Ascending aorta (tissue), 2 donors: ENCODE measurements around the gene RENBP. TPM values are rescaled to one million over a fixed set of nuclear protein-coding genes. Genes with fewer than 3 reads are reported as not detected.
A peak's percentile ranks its signal among the peaks of the same experiment; 100 is the strongest.

Experiments used
- DNase-seq, 2 donors: peaks; one replicate each; pipeline ENCODE4 v3.0.0-alpha.2; 2019; ENCODE audit warnings: low spot score in 2 of 2
- H3K27ac ChIP-seq, 2 donors: fragments of 200-600 bp; sonication (generic); one replicate each; pipeline ENCODE4 v1.5.1; 2016 to 2017; ENCODE audit warnings: mild to moderate bottlenecking in 1 of 2
- H3K27me3 ChIP-seq: fragments of 200-600 bp; sonication (generic); one replicate; pipeline ENCODE4 v1.5.1; 2017
- H3K36me3 ChIP-seq, 2 donors: fragments of 200-600 bp; sonication (generic); one replicate each; pipeline ENCODE4 v1.5.1; 2016
- H3K4me1 ChIP-seq, 2 donors: fragments of 200-600 bp; sonication (generic); one replicate each; pipeline ENCODE4 v1.5.1; 2016 to 2017; ENCODE audit warnings: mild to moderate bottlenecking in 1 of 2
- H3K4me3 ChIP-seq, 2 donors: fragments of 200-600 bp; sonication (generic); one replicate each; pipeline ENCODE4 v1.5.1; 2016 to 2017; ENCODE audit warnings: mild to moderate bottlenecking in 1 of 2
- H3K9me3 ChIP-seq, 2 donors: fragments of 200-600 bp; sonication (generic); one replicate each; pipeline ENCODE4 v1.5.1; 2016
- intact Hi-C: fragments of 100-400 bp; cut with DNase I; formaldehyde crosslinking; loops from one replicate; pipeline ENCODE4 v1.15.1; 2023
- total RNA-seq: library from RNA; depleted of rRNA; stranded (reverse); fragments of >200 nt; gene quantifications from one replicate; pipeline ENCODE4 v1.1.0, GENCODE V29; 2016
- TF ChIP-seq, protein P1 (sequence below), 3 experiments: fragments of 200-600 bp in 2 of 3; fragments of 450-650 bp in 1 of 3; sonication (generic) in 2 of 3; IDR thresholded peaks; one replicate each; pipeline ENCODE4 v1.5.1; 2016 to 2019; ENCODE audit warnings: antibody characterized with exemption in 3 of 3, mild to moderate bottlenecking in 1 of 3, moderate library complexity in 1 of 3

The RENBP gene
- 15.5 TPM for total RNA-seq

DNA sequence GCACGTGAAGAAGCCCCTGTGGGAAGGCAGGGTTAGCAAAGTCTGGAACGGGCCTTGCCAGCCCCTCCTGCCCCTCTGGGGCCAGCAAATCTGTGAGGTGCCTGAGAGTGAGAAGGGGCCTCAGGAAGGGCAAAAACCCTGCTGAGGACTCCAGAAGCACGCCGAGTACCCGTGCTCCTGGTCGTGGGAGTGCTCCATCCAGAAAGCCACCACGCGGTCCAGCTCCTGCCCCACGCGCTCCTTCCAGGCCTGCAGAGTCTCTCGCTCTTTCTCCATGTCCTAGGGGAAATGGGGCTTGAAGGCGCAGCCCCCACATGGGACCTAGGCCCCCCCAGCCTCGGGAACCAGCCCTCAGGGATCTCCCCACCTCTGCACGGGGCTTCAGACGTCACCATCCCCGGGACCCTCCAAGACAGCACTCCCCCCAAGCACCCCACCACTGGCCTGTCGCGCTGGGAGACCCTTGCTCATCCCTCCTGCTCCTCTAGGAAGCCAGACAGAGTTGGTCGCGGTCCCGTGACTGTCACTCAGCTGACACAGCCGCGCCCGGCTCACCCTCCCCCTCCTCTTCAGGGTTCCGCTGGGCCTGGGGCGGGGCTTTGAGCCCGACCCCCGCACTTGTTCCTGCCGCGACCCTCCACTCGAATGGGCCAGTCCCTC is at the start of gene RENBP:
Gene RENBP, minus strand, starts transcription at position 504 of the 660 bp plus-strand sequence. Its CDS starts 33 bp downstream, at position 471.
- H3K27ac ChIP-seq: no peak within 1 kb of the TSS
- H3K27me3 ChIP-seq: no peaks in the 10 kb centered on the region
- H3K36me3 ChIP-seq: peaks cover 5 to 9% of the 10 kb centered on the region in 2 donors
- H3K4me3 ChIP-seq: peak within 1 kb of the TSS; percentile 21 to 48
- intact Hi-C loops: no loop called here
- H3K9me3 ChIP-seq: no peaks in the 10 kb centered on the region
- DNase-seq: no peak
- TF ChIP-seq, protein P1, sequence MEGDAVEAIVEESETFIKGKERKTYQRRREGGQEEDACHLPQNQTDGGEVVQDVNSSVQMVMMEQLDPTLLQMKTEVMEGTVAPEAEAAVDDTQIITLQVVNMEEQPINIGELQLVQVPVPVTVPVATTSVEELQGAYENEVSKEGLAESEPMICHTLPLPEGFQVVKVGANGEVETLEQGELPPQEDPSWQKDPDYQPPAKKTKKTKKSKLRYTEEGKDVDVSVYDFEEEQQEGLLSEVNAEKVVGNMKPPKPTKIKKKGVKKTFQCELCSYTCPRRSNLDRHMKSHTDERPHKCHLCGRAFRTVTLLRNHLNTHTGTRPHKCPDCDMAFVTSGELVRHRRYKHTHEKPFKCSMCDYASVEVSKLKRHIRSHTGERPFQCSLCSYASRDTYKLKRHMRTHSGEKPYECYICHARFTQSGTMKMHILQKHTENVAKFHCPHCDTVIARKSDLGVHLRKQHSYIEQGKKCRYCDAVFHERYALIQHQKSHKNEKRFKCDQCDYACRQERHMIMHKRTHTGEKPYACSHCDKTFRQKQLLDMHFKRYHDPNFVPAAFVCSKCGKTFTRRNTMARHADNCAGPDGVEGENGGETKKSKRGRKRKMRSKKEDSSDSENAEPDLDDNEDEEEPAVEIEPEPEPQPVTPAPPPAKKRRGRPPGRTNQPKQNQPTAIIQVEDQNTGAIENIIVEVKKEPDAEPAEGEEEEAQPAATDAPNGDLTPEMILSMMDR (IDR thresholded peaks at IDR 0.05): no peak
- H3K4me1 ChIP-seq: no peaks in the 10 kb centered on the region

DNA sequence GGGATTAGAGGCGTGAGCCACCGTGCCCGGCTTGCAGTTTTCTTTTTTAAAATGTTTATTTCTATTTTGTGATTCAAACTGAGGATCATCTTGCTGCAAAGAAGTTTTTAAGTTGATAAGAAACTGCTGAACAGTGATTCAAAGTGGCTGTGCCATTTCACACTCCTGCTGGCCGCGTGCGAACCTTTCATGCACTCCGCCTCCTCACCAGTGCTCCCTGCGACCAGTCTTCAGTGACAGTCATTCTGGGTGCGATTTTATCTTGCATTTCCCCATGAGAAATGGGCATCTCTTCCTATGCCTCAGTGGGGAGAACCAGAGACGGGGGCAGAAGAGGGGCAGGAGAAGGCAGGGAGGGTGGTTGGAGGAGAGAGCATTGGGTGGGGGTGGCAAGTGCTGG is 49.5 kb upstream of the RENBP start:
- Histone ChIP-seq H3K36me3 (no peaks in the 10 kb centered on the region), H3K27ac (no peak overlapping the region), H3K27me3 (no peaks in the 10 kb centered on the region), H3K9me3 (no peaks in the 10 kb centered on the region), H3K4me1 (no peaks in the 10 kb centered on the region), H3K4me3 (no peak overlapping the region)
- TF ChIP-seq, protein P1 (IDR thresholded peaks at IDR 0.05): no peak
- intact Hi-C loops: no loop called here
- DNase-seq: no peak

DNA sequence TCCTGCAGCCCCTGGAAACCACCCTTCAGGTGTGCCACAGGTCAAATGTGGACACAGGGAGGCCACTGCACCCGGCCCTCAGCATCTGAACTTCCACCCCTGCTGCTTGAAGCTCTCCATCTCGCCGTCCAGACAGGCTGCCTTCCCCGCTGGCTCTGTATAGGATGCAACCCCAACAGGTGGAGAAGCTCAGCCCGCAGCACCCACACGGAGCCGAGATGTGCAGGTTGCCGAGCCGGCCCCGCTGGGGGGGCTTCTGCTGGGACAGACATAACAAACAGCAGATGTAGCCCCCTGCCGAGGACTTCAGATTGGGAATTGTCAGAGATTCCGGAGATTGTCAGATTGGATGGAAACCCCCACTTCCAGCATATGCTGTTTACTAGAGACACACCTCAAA is 48.6 kb upstream of the RENBP start:
- Histone ChIP-seq H3K9me3 (no peaks in the 10 kb centered on the region), H3K27me3 (no peaks in the 10 kb centered on the region), H3K4me1 (no peaks in the 10 kb centered on the region), H3K36me3 (no peaks in the 10 kb centered on the region), H3K4me3 (no peak overlapping the region), H3K27ac (no peak overlapping the region)
- TF ChIP-seq, protein P1 (IDR thresholded peaks at IDR 0.05): no peak
- intact Hi-C loops: no loop called here
- no peak for DNase-seq

DNA sequence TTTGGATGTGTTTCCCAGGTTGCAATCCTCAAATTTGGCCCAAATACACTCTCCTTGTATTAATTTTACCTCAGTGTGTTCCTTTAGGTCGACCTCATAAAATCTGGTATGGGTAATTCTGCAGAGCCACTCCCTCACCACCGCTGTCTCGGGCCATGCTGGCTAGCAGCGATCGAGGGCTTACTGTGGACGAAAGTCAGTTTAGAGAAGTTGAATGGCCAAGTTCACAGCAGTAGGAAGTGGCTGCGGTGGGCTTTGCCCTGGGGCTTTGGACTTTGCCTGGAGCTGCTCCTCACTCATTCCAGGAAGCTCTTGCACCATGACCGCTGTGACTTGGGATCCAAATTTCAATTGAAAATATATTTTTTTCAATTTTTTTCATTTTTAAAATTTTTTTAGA is 47.7 kb upstream of the RENBP start:
- DNase-seq: no peak
- intact Hi-C loops: no loop called here
- Histone ChIP-seq H3K9me3 (no peaks in the 10 kb centered on the region), H3K4me1 (no peaks in the 10 kb centered on the region), H3K27me3 (no peaks in the 10 kb centered on the region), H3K4me3 (no peak overlapping the region), H3K27ac (no peak overlapping the region), H3K36me3 (no peaks in the 10 kb centered on the region)
- TF ChIP-seq, protein P1 (IDR thresholded peaks at IDR 0.05): no peak

DNA sequence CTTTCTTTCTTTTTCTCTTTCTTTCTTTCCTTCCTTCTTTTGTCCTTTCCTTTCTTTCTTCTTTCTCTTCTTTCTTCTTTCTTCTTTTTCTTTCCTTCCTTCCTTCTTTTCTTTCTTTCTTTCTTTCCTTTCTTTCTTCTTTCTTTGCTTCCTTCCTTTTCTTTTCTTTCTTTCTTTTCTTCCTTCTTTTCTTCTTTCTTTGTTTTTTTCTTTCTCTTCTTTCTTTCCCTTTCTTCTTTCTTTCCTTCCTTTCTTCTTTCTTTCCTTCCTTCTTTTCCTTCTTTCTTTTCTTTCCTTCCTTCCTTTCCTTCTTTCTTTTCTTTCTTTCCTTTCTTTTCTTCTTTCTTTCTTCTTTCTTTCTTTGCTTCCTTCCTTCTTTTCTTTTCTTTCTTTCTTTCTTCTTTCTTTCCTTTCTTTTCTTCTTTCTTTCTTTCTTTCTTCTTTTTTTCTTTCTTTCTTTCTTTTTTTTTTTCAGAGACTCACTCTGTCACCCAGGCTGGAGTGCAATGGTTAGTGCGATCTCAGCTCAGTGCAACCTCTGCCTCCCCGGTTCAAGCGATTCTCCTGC is 46.7 kb upstream of the RENBP start:
- TF ChIP-seq, protein P1 (IDR thresholded peaks at IDR 0.05): no peak
- Histone ChIP-seq H3K9me3 (no peaks in the 10 kb centered on the region), H3K36me3 (no peaks in the 10 kb centered on the region), H3K4me3 (no peak overlapping the region), H3K4me1 (no peaks in the 10 kb centered on the region), H3K27me3 (no peaks in the 10 kb centered on the region), H3K27ac (no peak overlapping the region)
- no peak for DNase-seq
- intact Hi-C loops: no loop called here
